ENCODE data around the gene SLC12A4.
"Not testable (repeated sequence)": the region's sequence is repeated elsewhere in the genome, so short reads cannot be mapped to it uniquely, and the experiment has no call there.

- TF ChIP-seq CTCF, POLR2A, POLR2AphosphoS5 (IDR thresholded peaks at IDR 0.05): not testable (repeated sequence)
Measured at GRCh38 chr16:67937713-67938112, 30.7 kb downstream of the SLC12A4 start.
